OCI-LY3 (cell line): Measurements from ENCODE around the gene ME3.
"Not testable (repeated sequence)": the region's sequence is repeated elsewhere in the genome, so short reads cannot be mapped to it uniquely, and the experiment has no call there.

Experiments used
- H2AFZ ChIP-seq: fragments of 200-600, 300-600 bp; shearing (Covaris generic); 2 replicates; pipeline ENCODE4 v1.6.0; 2014; ENCODE audit warnings: antibody characterized with exemption, low read depth, low read length
- H3K27ac ChIP-seq: fragments of 200-600, 300-600 bp; sonication (generic); 2 replicates; pipeline ENCODE4 v1.5.1; 2014; ENCODE audit warnings: mild to moderate bottlenecking, low read length, moderate library complexity, mixed read lengths
- H3K27me3 ChIP-seq: fragments of 200-600, 300-600 bp; sonication (generic); 2 replicates; pipeline ENCODE4 v1.6.1; 2014; ENCODE audit warnings: low read depth, low read length, mixed read lengths
- H3K36me3 ChIP-seq: fragments of 200-600, 300-600 bp; sonication (generic); replicated peaks from 2 replicates; pipeline ENCODE3; 2014; ENCODE audit warnings: low read depth, low read length, mixed read lengths
- H3K4me1 ChIP-seq: fragments of 300-600, 200-600 bp; sonication (generic); 2 replicates; pipeline ENCODE4 v1.6.1; 2014; ENCODE audit warnings: low read length, mixed read lengths
- H3K4me2 ChIP-seq: fragments of 200-600, 300-600 bp; sonication (generic); 2 replicates; pipeline ENCODE4 v1.6.1; 2014; ENCODE audit warnings: low read length, mixed read lengths
- H3K4me3 ChIP-seq: fragments of 300-600, 200-600 bp; sonication (generic); 2 replicates; pipeline ENCODE4 v1.5.1; 2014; ENCODE audit warnings: antibody characterized with exemption, mild to moderate bottlenecking, low read length, moderate library complexity
- H3K79me2 ChIP-seq: fragments of 300-600, 200-600 bp; shearing (Covaris generic); 2 replicates; pipeline ENCODE4 v1.6.1; 2014; ENCODE audit warnings: mild to moderate bottlenecking, low read length, mixed read lengths
- H3K9ac ChIP-seq: fragments of 300-600, 200-600 bp; shearing (Covaris generic); 2 replicates; pipeline ENCODE4 v1.6.0; 2014; ENCODE audit warnings: mild to moderate bottlenecking, low read length, moderate library complexity
- H3K9me3 ChIP-seq: fragments of 200-600, 300-600 bp; shearing (Covaris generic); 2 replicates; pipeline ENCODE4 v1.6.1; 2014; ENCODE audit warnings: low read length, mixed read lengths; ENCODE audit not compliant: insufficient read depth
- H4K20me1 ChIP-seq: fragments of 200-600, 300-600 bp; sonication (generic); 2 replicates; pipeline ENCODE4 v1.6.1; 2016; ENCODE audit warnings: low read length, mixed read lengths; ENCODE audit not compliant: insufficient read depth
- EZH2phosphoT487 ChIP-seq: fragments of 200-600 bp; shearing (Covaris generic); IDR thresholded peaks from 2 replicates; pipeline ENCODE4 v1.6.1; 2018; ENCODE audit warnings: antibody characterized with exemption, mixed run types, low read depth
- TF ChIP-seq, protein P1 (sequence below): fragments of 200-600, 300-600 bp; sonication (generic); IDR thresholded peaks from 2 replicates; pipeline ENCODE4 v1.5.1; 2014; ENCODE audit warnings: antibody characterized with exemption, low read length, low read depth

Gene ME3

DNA sequence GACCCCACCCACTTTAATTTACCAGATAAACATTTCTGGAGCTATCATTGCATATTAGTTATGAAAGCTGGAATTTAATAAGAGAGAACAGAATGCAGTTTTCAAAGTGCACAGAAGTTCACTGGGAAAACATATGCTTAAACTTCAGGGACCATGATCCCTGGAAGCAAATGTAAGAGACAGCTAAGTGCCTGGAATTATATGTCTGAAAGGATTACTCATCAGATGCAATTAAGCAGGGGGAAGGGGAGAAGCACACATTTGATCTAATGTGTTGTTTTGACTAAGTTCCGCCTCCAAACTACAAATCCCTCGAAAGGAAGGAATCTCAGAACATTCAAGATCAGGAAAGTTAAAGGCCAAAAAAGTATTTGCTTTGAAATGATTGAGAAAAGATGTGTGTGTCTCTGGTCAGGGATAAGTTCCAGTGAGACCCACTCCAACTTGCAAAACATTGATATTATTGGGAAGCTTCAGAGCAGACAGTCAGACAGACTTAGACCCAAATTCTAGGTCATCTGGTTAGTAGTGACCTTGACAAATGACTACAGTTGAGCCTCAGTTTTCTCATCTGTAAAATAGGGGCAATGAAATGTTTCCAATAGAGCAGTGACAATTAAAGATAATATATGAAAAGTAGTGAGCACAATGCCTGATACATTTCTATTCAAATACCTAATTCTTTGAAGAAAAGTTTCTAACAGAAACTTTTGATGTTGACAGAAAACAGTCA is 147.6 kb downstream of the ME3 start:
- Histone ChIP-seq H3K4me2 (no peak overlapping the region), H2AFZ (no peak overlapping the region), H4K20me1 (no peaks in the 10 kb centered on the region), H3K79me2 (no peaks in the 10 kb centered on the region), H3K4me1 (peaks cover 5% of the 10 kb centered on the region), H3K4me3 (no peak overlapping the region), H3K9me3 (no peaks in the 10 kb centered on the region), H3K36me3 (no peaks in the 10 kb centered on the region), H3K9ac (no peak overlapping the region), H3K27me3 (no peaks in the 10 kb centered on the region), H3K27ac (no peak overlapping the region)
- no peak for TF ChIP-seq EZH2phosphoT487
- TF ChIP-seq, protein P1, sequence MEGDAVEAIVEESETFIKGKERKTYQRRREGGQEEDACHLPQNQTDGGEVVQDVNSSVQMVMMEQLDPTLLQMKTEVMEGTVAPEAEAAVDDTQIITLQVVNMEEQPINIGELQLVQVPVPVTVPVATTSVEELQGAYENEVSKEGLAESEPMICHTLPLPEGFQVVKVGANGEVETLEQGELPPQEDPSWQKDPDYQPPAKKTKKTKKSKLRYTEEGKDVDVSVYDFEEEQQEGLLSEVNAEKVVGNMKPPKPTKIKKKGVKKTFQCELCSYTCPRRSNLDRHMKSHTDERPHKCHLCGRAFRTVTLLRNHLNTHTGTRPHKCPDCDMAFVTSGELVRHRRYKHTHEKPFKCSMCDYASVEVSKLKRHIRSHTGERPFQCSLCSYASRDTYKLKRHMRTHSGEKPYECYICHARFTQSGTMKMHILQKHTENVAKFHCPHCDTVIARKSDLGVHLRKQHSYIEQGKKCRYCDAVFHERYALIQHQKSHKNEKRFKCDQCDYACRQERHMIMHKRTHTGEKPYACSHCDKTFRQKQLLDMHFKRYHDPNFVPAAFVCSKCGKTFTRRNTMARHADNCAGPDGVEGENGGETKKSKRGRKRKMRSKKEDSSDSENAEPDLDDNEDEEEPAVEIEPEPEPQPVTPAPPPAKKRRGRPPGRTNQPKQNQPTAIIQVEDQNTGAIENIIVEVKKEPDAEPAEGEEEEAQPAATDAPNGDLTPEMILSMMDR: no peak

- Histone ChIP-seq H3K27me3 (no peaks in the 10 kb centered on the region), H3K27ac (no peak overlapping the region), H3K36me3 (no peaks in the 10 kb centered on the region), H3K4me1 (peaks cover 5% of the 10 kb centered on the region), H3K4me3 (no peak overlapping the region), H4K20me1 (no peaks in the 10 kb centered on the region), H3K79me2 (no peaks in the 10 kb centered on the region), H2AFZ (no peak overlapping the region), H3K9ac (no peak overlapping the region), H3K4me2 (no peak overlapping the region), H3K9me3 (no peaks in the 10 kb centered on the region)
- TF ChIP-seq EZH2phosphoT487: no peak
- TF ChIP-seq, protein P1: no peak
Measured at GRCh38 chr11:86523738-86524619, 148.4 kb downstream of the ME3 start.

GRCh38 chr11:86522512-86522911 is 149.9 kb downstream of the ME3 start:
- not testable (repeated sequence) for H3K9ac ChIP-seq, H3K4me2 ChIP-seq, H3K79me2 ChIP-seq, H3K4me3 ChIP-seq, H3K27me3 ChIP-seq, H3K36me3 ChIP-seq, H4K20me1 ChIP-seq, H3K27ac ChIP-seq, H3K4me1 ChIP-seq, H3K9me3 ChIP-seq, H2AFZ ChIP-seq

DNA sequence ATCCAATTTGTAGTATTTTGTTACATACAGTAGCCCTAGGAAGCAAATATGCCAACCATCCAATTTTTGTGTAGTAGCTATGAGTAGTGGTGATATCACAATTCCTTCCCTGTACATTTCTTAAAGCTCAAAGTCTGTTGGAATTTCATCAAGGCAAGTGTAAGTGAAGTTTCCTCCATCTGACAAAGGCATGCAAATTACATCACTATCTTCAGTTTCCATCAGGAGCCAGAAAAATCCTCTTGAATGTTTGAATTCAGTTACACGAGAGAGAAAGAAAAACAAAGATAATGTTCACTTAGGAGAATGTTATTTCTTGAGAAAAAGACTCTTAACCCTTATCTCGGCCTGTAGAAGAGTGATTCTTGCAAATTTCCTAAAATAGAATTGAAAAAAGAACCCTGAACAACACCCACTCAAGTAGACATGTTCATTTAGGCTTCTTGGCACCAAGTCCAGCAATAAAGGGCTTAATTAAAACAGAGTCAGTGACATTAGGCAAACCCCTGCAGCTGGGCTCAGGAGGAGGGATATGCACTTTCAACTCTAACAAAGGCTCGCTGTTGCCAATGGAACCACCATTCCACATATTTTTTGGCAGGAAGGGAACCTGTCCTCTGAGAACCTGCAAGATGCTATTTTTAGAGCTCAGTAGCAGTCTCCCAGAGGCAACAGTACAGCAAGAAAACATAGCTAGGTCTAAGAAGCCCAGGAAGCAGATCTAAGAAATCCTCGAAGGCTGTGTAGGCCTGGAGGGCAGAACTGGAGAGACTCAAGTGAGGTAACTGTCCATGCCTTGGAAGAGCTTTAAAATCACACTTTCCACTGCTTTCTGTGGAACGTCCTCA is 153.1 kb downstream of the ME3 start:
- TF ChIP-seq, protein P1: no peak
- TF ChIP-seq EZH2phosphoT487: no peak
- Histone ChIP-seq H3K9me3 (no peaks in the 10 kb centered on the region), H3K9ac (no peak overlapping the region), H3K4me2 (no peak overlapping the region), H3K36me3 (no peaks in the 10 kb centered on the region), H3K27ac (no peak overlapping the region), H2AFZ (no peak overlapping the region), H3K4me3 (no peak overlapping the region), H3K79me2 (no peaks in the 10 kb centered on the region), H4K20me1 (no peaks in the 10 kb centered on the region), H3K27me3 (no peaks in the 10 kb centered on the region), H3K4me1 (peaks cover 15% of the 10 kb centered on the region)
